Gastroesophageal sphincter (tissue), 4 donors: ENCODE measurements around the gene PLA2G4A. TPM values are rescaled to one million over a fixed set of nuclear protein-coding genes. Genes with fewer than 3 reads are reported as not detected.

ENCODE experiments used
- ATAC-seq: fragments of 150-250 bp; one replicate; pipeline ENCODE4 v1.9.1; 2016; ENCODE audit warnings: mild to moderate bottlenecking, moderate library complexity
- H3K27ac ChIP-seq, 4 donors: fragments of 200-600 bp; sonication (generic) in 3 of 4; 1 replicate in 3 of 4; 2 replicates in 1 of 4; pipeline ENCODE4 v1.5.1; 2016 to 2019
- H3K27me3 ChIP-seq: fragments of 200-600 bp; sonication (generic); one replicate; pipeline ENCODE4 v1.5.1; 2019
- H3K36me3 ChIP-seq, 2 donors: fragments of 200-600 bp; sonication (generic); one replicate each; pipeline ENCODE4 v1.5.1; 2019; ENCODE audit warnings: control low read depth in 1 of 2
- H3K4me1 ChIP-seq, 3 donors: fragments of 200-600 bp; sonication (generic); 1 replicate in 2 of 3; 2 replicates in 1 of 3; pipeline ENCODE4 v1.5.1; 2016 to 2019; ENCODE audit warnings: control low read depth in 2 of 3
- H3K4me3 ChIP-seq, 2 donors: fragments of 200-600 bp; sonication (generic); one replicate each; pipeline ENCODE4 v1.5.1; 2019; ENCODE audit warnings: mild to moderate bottlenecking in 1 of 2, moderate library complexity in 1 of 2
- H3K9me3 ChIP-seq, 3 donors: fragments of 200-600 bp; sonication (generic); one replicate each; pipeline ENCODE4 v1.5.1; 2017 to 2019; ENCODE audit warnings: control low read depth in 2 of 3
- EP300 ChIP-seq: sonication (generic); formaldehyde crosslinking; IDR thresholded peaks from one replicate; pipeline ENCODE4 v1.6.1; 2017; ENCODE audit warnings: antibody characterized with exemption, mild to moderate bottlenecking
- POLR2A ChIP-seq, 2 donors: fragments of 450-650 bp; IDR thresholded peaks; one replicate each; pipeline ENCODE4 v1.6.1; 2017; ENCODE audit warnings: antibody characterized with exemption in 2 of 2, mild to moderate bottlenecking in 2 of 2, moderate library complexity in 1 of 2
- POLR2AphosphoS5 ChIP-seq: sonication (generic); formaldehyde crosslinking; IDR thresholded peaks from one replicate; pipeline ENCODE4 v1.6.1; 2017; ENCODE audit warnings: antibody characterized with exemption
- WGBS, 2 donors: methylation state at CpG; one replicate each; pipeline ENCODE4 v1.1.5; 2018; ENCODE audit warnings: low coverage in 1 of 2; 5-methylcytosine and 5-hydroxymethylcytosine counted together
- total RNA-seq, 4 donors: library from RNA; depleted of rRNA; stranded (reverse); fragments of >200 nt; gene quantifications; one replicate each; pipeline ENCODE4 v1.1.0, GENCODE V29; 2016
- TF ChIP-seq, protein P1 (sequence below), 4 experiments: fragments of 200-600 bp in 2 of 4; fragments of 450-650 bp in 2 of 4; sonication (generic) in 1 of 4; IDR thresholded peaks; one replicate each; pipeline ENCODE4 v1.5.1; 2017 to 2019; ENCODE audit warnings: antibody characterized with exemption in 4 of 4, mild to moderate bottlenecking in 2 of 4, moderate library complexity in 2 of 4

The PLA2G4A gene
- total RNA-seq, 4 donors from 2014 or later = 3.6 to 9.7 (median 5.0) TPM

- TF ChIP-seq POLR2AphosphoS5 (no peak), EP300 (no peak), POLR2A (IDR thresholded peaks at IDR 0.05) (no peak)
- TF ChIP-seq, protein P1, sequence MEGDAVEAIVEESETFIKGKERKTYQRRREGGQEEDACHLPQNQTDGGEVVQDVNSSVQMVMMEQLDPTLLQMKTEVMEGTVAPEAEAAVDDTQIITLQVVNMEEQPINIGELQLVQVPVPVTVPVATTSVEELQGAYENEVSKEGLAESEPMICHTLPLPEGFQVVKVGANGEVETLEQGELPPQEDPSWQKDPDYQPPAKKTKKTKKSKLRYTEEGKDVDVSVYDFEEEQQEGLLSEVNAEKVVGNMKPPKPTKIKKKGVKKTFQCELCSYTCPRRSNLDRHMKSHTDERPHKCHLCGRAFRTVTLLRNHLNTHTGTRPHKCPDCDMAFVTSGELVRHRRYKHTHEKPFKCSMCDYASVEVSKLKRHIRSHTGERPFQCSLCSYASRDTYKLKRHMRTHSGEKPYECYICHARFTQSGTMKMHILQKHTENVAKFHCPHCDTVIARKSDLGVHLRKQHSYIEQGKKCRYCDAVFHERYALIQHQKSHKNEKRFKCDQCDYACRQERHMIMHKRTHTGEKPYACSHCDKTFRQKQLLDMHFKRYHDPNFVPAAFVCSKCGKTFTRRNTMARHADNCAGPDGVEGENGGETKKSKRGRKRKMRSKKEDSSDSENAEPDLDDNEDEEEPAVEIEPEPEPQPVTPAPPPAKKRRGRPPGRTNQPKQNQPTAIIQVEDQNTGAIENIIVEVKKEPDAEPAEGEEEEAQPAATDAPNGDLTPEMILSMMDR (IDR thresholded peaks at IDR 0.05) = no peak
- H3K27ac ChIP-seq = no peak overlapping the region
- no peak for ATAC-seq
- no peak overlapping the region for H3K4me3 ChIP-seq
- 85 to 90% methylated on average over 2 of the region's 2 CpGs for WGBS, 2 donors
- H3K4me1 ChIP-seq = no peaks in the 10 kb centered on the region
- no peaks in the 10 kb centered on the region for H3K36me3 ChIP-seq
- no peaks in the 10 kb centered on the region for H3K9me3 ChIP-seq
- no peaks in the 10 kb centered on the region for H3K27me3 ChIP-seq
Observed at GRCh38 chr1:186958520-186958919, 129.8 kb downstream of the PLA2G4A start.

DNA sequence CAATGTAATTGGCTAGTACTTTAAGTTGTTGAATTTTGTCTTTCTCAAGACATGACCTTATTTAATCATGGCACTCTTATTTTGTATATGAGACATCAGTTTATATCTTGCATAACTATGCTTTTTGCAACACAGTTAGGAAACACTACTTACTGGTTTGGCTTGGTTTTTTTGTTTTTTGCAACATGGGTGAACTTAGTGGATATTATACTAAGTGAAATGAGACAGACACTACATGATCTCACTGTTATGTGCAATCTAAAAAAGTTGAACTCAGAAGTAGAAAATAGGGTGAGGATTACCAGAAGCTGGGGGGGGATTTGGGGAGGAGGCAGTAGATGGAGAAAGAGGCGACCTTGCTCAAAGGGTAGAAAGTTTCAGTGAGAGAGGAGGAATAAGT is 132.1 kb downstream of the PLA2G4A start:
- ATAC-seq = peak; percentile 70
- Histone ChIP-seq H3K4me3 (no peak overlapping the region), H3K27me3 (no peaks in the 10 kb centered on the region), H3K27ac (no peak overlapping the region), H3K36me3 (peaks cover 0 to 3% of the 10 kb centered on the region in 2 donors), H3K9me3 (no peaks in the 10 kb centered on the region), H3K4me1 (no peaks in the 10 kb centered on the region)
- TF ChIP-seq POLR2AphosphoS5 = peak; percentile 41
- TF ChIP-seq, protein P1 (IDR thresholded peaks at IDR 0.05) = no peak
- 85 to 100% methylated on average over 1 of the region's 1 CpG for WGBS, 2 donors

- Histone ChIP-seq H3K4me1 (no peaks in the 10 kb centered on the region), H3K36me3 (peaks cover 0 to 3% of the 10 kb centered on the region in 2 donors), H3K27me3 (no peaks in the 10 kb centered on the region), H3K27ac (no peak overlapping the region), H3K4me3 (no peak overlapping the region), H3K9me3 (no peaks in the 10 kb centered on the region)
- no peak for ATAC-seq
- TF ChIP-seq EP300 (no peak), POLR2A (IDR thresholded peaks at IDR 0.05) (no peak), POLR2AphosphoS5 (no peak)
- TF ChIP-seq, protein P1 (IDR thresholded peaks at IDR 0.05) = no peak
Observed at GRCh38 chr1:186965847-186966246, 137.1 kb downstream of the PLA2G4A start.

DNA sequence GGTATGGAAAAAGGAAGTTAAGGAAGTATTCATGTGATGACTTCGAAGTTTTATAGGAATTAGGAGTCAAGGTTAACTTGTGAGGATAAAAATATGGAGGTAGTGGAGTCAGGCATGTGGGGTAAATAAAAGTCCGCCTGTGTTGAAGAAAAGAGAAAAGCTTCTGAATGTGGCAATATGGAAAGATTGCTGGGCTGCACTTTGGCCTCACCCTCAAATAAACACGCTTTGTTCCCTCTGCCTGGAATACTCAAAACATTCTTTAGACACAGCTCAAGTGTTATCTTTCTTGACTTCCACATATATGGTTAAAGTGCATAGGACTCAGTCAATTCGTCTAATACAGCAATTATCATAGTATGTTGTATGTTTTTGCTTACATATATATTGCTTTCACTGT is 137.7 kb downstream of the PLA2G4A start:
- no peaks in the 10 kb centered on the region for H3K9me3 ChIP-seq
- TF ChIP-seq EP300 = no peak
- no peak for TF ChIP-seq POLR2AphosphoS5
- TF ChIP-seq, protein P1 (IDR thresholded peaks at IDR 0.05) = no peak
- no peak for TF ChIP-seq POLR2A (IDR thresholded peaks at IDR 0.05)
- peaks cover 0 to 3% of the 10 kb centered on the region in 2 donors for H3K36me3 ChIP-seq
- H3K4me1 ChIP-seq = no peaks in the 10 kb centered on the region
- WGBS, 2 donors = 77 to 83% methylated on average over 4 of the region's 4 CpGs
- H3K4me3 ChIP-seq = no peak overlapping the region
- no peak overlapping the region for H3K27ac ChIP-seq
- no peak for ATAC-seq
- no peaks in the 10 kb centered on the region for H3K27me3 ChIP-seq

DNA sequence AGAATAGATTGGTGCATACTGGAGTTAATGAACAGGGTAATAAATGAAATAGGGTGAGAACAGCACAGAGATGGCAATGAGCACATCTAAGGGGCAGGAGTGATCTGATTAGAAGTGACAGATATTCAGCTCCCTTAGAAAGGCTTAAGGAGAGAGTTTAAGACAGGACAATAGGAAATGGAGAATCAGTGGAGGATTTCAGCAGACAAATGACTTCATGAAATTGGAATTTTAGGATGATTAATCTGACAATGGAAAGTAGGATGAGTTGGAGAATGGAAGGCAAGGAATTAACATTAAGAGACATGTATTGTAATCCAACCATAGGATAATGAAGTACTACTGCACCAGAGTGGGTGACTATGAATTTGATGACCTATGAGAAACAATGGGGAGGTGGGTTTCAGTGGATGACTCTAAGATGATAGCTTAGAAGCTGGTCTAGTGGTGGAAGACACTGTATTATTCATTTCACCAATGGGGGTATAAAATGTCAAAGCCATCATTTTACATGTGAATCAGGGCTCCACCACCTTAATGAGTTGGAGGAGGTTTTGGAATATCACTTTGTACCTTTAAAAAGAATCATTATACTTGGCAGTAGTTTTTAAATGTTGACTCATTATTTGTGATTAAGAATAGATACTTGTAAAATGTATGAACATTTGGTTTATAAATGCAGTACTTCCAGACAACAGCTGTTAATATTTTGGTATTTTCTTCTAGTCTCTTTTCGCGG is 139.1 kb downstream of the PLA2G4A start:
- no peaks in the 10 kb centered on the region for H3K4me1 ChIP-seq
- H3K4me3 ChIP-seq = no peak overlapping the region
- H3K36me3 ChIP-seq = peaks cover 0 to 3% of the 10 kb centered on the region in 2 donors
- TF ChIP-seq EP300 (no peak), POLR2AphosphoS5 (no peak), POLR2A (IDR thresholded peaks at IDR 0.05) (no peak)
- TF ChIP-seq, protein P1 (IDR thresholded peaks at IDR 0.05) = no peak
- no peak overlapping the region for H3K27ac ChIP-seq
- H3K9me3 ChIP-seq = no peaks in the 10 kb centered on the region
- no peaks in the 10 kb centered on the region for H3K27me3 ChIP-seq
- WGBS, 2 donors = 63 to 82% methylated on average over 2 of the region's 2 CpGs
- no peak for ATAC-seq
